Measurements from ENCODE around the gene IFT81.

GRCh38 chr12:110185626-110186025, 61.5 kb downstream of the IFT81 start:
- no peak for TF ChIP-seq SNRNP70 (IDR thresholded peaks at IDR 0.05; ENCODE audit: low read depth, low read length)
- TF ChIP-seq ZNF326 (CRISPR knock-in tag; IDR thresholded peaks at IDR 0.05; ENCODE audit: borderline replicate concordance): no peak
- no peak for TF ChIP-seq ZNF275 (CRISPR knock-in tag; IDR thresholded peaks at IDR 0.05; ENCODE audit: borderline replicate concordance)
- no peak for TF ChIP-seq MEIS1 (CRISPR knock-in tag; IDR thresholded peaks at IDR 0.05; ENCODE audit: borderline replicate concordance)
- TF ChIP-seq GABPB1 (CRISPR knock-in tag; IDR thresholded peaks at IDR 0.05): no peak
- TF ChIP-seq BRCA1 (CRISPR knock-in tag; IDR thresholded peaks at IDR 0.05): no peak
- TF ChIP-seq AHR (CRISPR knock-in tag; IDR thresholded peaks at IDR 0.05): no peak

Data from HepG2 (cell line).